Lung microvascular endothelial cell (primary cell): ENCODE measurements around the gene IFT80. TPM values are rescaled to one million over a fixed set of nuclear protein-coding genes. Genes with fewer than 3 reads are reported as not detected.
A peak's percentile ranks its signal among the peaks of the same experiment; 100 is the strongest.

Experiments used
- DNase-seq, 2 donors: peaks; one replicate each; pipeline versions ENCODE4 v3.0.0 to v3.0.0-alpha.2; 2010; ENCODE audit warnings: low read depth in 2 of 2
- total RNA-seq: library from RNA; depleted of rRNA; stranded (reverse); fragments of >200 nt; gene quantifications from 2 replicates; pipeline ENCODE4 v1.2.1, GENCODE V29; 2014

The IFT80 gene
- 13.9 and 15.7 TPM in 2 replicates for total RNA-seq

DNA sequence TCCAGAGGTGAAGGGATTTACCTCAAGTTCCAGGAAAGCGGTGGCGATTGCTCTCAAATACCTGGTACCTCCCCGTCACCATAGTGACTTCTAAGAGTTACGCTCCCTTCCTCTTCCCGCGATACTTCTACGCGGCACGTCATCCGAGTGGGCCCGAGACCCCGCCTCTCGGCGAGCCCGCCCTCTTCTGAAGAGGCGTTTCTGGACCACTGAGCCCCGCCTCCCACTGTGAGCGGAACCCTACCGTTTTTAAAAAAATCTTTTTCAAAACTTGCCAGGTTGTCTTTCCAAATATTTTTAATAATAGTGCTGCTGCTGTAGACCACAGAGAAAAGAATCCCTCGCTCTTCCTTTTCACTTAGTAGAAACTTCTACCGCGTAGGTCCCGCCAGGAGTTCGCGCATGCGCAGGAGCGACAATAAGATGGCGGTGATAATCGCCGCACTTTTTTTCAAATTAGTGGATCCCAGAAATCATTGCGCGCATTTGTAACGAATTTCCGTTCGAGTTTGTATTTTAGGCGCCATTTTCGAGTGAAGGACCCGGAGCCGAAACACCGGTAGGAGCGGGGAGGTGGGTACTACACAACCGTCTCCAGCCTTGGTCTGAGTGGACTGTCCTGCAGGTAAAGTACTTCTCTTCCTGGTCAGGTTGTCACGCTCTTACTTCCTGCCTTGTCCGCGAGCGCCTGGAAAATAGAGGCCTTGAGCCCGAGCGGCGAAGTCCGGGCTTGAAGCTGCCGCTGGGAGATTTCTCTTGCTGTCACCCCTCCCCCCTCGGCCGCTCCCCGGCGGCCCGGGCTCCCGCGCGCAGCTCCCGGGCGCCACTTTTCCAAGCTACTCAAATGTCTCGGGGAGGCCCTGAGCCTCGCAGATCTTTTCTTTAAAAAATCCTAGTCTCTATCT lies at the start of gene IFT80, which contains the start of gene SMC4:
Gene IFT80, minus strand, starts transcription at position 101 of the 905 bp plus-strand sequence. CDS start 14,625 bp downstream, outside the sequence.
Gene SMC4, plus strand, starts transcription at position 526 of the 905 bp plus-strand sequence. CDS start 1,177 bp downstream, outside the sequence.
- peak; percentile 97 to 98 for DNase-seq

DNA sequence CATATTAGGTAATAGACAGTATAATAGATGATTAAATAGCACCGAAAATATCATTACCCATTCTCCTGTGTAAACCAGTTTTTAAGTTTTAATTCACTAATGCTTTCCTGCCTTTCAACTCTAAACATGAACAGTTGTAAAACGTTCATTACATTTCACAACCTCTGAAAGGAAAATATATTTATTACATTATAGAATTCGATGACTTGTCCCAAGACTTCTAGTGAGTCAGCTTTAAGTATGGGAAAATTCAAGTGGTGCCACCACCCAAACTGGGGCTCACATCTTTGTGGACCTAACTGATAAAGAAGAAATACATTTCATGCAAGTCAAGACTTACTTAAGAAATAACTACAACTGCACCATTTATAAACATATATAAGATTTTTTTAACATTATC lies 48.5 kb upstream of the IFT80 start:
- peak in 1 of 2 donors; percentile 20 for DNase-seq

- no peak for DNase-seq
These were observed 47.6 kb upstream of the IFT80 start for GRCh38 chr3:160446522-160447056.

GRCh38 chr3:160445854-160446253 lies 46.8 kb upstream of the IFT80 start:
- no peak for DNase-seq

DNA sequence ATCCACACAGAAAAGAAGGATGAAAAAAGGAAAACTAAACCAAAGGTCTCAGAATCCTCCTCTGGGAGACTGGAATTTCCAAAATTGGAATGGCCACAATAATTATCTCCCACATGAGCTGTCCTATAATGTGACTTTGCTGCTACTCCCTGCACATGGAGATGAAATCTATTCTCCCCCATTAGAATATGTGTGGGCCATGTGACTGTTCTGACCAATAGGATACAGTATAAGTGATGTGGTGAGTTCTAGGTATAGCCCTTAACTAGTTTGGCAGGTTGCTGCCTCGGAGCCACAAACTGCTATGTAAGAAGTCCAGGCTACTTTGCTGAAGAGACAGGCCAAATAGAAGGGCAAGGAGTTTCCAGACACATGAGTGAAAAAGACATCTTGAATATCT lies 45.4 kb upstream of the IFT80 start:
- no peak for DNase-seq

DNA sequence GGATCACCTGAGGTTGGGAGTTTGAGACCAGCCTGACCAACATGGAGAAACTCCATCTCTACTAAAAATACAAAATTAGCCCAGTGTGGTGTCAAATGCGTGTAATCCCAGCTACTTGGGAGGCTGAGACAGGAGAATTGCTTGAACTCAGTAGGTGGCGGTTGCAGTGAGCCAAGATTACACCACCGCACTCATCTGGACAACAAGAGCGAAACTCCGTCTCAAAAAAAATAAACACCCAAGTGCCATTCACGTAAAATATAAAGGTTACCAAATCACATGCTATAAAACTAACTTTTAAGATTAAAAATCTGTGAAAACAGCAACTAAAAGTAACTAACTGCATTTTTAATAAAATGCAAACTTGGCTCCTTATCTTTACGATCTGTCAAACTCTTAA lies 41.7 kb upstream of the IFT80 start:
- DNase-seq: no peak

- DNase-seq: no peak
These were observed 38.0 kb upstream of the IFT80 start for GRCh38 chr3:160437083-160437455.

- DNase-seq: no peak
These were observed 36.7 kb upstream of the IFT80 start for GRCh38 chr3:160435747-160436146.

DNA sequence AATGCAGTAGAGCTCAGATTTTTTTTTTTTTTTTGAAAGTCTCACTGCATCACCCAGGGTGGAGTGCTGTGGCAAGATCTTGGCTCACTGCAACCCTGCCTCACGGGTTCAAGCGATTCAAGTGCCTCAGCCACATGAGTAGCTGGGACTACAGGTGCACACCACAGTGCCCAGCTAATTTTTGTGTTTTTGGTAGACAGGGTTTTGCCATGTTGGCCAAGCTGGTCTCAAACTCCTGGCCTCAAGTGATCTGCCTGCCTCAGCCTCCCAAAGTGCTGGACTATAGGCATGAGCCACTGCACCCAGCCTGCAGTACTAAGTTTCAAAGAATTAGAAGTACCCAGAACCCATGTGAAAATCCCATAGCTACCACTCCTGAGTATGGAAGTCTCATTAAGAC lies 36.1 kb upstream of the IFT80 start:
- DNase-seq: no peak

DNA sequence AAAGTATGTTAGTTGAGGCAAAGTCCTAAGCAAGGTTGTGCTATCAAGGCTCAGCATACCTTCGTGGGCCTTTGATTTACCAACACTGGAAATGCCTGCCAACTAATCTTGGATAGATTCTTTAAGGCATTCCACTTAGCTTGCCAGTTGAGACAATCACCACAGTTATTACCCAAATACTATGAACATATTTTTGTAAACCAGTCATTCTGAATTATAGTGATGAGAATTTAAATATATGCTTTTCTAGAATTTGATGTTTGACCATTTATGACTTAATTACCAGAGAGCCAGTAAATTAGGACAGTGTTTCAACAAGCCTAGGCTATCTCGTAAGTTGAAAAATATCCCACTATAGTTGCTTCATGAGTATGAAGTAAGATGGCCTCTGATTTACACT lies 35.0 kb upstream of the IFT80 start:
- DNase-seq: no peak

DNA sequence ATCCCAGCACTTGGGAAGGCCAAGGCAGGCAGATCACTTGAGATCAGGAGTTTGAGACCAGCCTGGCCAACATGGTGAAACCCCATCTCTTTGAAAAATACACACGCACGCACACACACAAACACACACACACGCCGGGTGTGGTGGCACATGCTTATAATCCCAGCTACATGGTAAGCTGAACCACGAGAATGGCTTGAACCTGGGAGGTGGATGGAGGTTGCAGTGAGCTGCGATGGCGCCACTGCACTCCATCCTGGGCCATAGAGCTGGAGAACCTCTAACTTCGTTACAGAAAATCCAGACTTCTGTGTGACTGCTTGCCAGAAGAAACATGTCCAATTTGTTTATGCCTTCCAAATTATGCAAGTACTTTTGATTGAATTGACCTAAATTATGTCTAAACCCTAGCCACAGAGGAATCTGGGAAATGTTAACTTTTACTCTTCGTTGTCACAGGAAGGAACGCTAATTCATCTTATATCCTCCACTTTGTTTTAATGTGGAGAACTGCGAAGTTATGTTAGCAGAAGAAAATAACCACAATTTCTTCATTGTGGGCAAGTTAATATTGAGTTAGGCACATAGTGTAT lies 28.9 kb upstream of the IFT80 start:
- DNase-seq: no peak

- no peak for DNase-seq
These were observed 18.3 kb upstream of the IFT80 start for GRCh38 chr3:160417311-160417710.

GRCh38 chr3:160413613-160414248 lies 14.7 kb upstream of the IFT80 start:
- peak; percentile 88 for DNase-seq

DNA sequence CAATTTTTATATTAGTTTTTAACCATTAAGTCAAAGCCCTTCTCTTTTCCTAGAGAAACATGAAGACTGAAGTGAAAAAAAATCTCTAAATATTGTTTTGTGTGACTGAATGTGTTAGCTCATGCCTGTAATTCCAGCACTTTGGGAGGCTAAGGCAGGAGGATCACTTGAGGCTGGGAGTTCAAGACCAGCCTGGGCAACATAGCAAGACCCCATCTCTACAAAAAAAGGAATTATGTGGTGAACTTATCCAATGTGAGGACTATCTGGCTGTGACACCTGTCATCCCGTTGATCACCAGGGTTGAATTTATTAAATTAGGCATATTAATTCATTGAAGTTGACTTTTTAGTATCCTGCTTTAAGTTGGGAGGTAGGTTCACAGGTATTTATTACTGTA lies 13.5 kb upstream of the IFT80 start:
- no peak for DNase-seq

DNA sequence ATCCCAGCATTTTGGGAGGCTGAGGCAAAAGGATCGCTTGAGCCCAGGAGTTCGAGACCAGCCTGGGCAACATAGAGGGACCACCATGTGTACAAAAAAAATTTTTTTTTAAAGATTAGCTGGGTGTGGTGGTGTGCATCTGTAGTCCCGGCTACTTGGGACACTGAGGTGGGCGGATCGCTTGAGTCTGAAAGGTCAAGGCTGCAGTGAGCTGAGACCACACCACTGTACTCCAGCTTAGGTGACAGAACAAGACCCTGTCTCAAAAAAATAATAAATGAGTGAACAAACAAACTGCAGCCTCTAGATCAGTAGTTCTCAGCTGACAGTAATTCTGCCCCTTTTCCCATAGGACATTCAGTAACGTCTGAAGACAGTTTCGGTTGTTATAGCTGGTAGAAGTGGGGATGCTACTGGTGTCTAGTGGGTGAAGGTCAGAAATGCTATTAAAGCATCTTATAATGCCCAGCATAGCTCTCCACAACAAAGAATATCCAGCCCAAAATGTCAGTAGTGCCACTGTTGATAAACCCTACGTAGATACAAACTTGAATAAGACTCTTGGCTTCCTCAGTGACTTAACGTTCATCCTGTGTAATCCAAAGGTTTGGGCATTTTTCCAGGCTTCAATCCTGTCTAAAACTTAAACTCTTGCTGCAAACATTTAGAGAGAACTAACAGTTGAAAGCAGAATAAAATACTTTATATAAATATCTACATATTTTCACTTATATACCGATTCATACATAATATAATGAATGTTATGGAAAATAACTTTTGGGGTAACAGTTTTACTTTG lies 11.0 kb upstream of the IFT80 start:
- DNase-seq: peak in 1 of 2 donors; percentile 34

DNA sequence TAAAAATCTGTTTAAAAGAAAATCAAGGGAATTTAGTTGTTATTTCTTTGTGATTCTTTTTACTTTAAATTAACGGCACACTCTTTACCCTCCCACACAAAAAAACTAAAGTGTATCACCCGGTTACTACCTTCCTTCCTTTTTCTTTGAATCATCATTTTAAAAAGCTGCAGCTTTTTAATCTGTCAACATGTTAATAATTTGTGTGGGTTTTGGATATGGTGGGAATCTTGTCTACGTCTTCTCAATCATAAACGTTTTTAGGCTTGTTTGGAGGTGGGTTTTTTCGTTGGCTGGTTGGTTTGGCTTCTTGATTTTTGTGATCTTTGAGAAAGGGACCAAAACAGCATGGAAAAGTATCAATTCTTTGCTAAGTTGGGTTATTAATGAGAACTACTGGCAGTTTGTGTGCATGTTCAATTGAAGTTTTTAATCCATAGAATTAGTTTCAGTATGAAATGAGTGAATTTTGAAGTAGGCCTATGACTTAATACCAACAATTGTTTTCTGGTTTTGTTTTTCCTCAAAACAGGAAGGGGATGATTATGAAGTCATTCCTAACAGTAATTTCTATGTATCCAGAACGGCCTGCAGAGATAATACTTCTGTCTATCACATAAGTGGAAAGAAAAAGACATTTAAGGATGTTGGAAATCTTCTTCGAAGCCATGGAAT lies 4.9 kb upstream of the IFT80 start:
- peak; percentile 61 to 64 for DNase-seq

DNA sequence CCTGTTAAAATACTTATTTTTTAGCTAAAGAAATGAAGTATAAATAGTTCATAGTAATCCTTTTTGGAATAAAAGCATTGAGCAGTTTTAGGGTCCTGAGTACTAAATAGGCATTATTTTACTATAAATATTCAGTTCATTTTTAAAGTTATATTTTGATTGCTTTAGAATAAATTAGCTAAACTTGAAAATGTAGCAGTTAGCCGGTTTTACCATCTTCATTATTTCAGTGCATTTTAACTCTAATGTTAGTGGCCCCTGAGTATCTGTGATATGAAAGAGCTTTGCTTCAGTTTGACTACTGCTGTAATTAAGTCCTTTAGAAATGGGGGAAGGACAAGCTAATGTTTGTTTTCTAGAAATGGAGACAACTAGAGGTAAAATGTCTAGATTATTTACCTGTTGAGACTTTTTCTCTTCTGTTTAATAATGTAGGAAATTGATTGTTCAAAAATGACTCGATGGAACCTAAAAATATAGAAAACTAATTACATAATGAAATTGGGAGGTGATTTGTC lies 4.1 kb upstream of the IFT80 start:
- DNase-seq: peak; percentile 19 to 46

- DNase-seq: peak; percentile 12 to 46
These were observed 3.4 kb upstream of the IFT80 start for GRCh38 chr3:160402221-160403027.

DNA sequence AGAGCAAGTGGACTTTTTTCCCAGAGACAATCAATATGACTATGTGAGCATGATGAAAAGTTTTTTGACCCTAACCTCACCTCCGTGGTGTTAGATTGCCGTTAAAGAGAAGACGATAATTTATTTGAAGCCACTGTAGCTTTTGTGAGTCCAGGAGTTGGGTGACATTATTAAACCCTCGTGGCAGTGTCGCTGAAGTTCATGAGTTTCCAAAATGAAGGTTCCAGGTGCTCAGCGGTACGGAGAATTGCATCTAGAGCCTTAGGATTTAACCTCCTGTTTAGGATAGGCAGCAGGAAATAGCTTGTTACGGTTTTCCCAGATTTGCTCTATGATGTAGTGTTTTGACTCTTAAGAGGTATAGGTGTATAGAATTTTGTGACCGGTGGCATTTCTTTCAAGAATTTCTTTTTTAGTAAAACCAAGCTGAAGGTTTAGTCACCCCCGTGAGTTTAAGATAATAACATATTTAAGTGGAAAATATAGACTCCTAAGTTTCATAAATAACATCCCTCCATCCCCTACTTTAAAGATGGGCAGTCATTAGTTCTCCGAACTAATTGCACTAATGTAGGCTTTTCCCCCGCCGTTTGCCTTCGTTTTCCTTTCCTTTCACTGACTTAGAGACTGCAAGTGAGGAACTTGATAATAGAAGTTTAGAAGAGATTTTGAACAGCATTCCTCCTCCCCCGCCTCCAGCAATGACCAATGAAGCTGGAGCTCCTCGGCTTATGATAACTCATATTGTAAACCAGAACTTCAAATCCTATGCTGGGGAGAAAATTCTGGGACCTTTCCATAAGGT lies 2.5 kb upstream of the IFT80 start:
- DNase-seq: peak; percentile 61 to 73
